Right lung (tissue), 10 donors: ENCODE measurements around the gene ID3. TPM values are rescaled to one million over a fixed set of nuclear protein-coding genes. Genes with fewer than 3 reads are reported as not detected.
A peak's percentile ranks its signal among the peaks of the same experiment; 100 is the strongest.

ENCODE experiments used
- DNase-seq, 2 donors: peaks; one replicate each; pipeline ENCODE4 v3.0.0-alpha.2; 2013
- long read RNA-seq, 8 donors: transcript quantifications; one replicate each; lab custom pipeline, GENCODE V29; 2026
- polyA plus RNA-seq, 5 donors: library from polyadenylated mRNA; unstranded; fragments of 120-200 nt; gene quantifications; one replicate each; pipeline versions ENCODE4 v1.2.1 to v1.2.3, GENCODE V29; 2013; ENCODE audit warnings: inconsistent platforms in 1 of 5, low replicate concordance in 1 of 5; ENCODE audit not compliant: insufficient read length in 5 of 5, insufficient read depth in 1 of 5

The ID3 gene, protein sequence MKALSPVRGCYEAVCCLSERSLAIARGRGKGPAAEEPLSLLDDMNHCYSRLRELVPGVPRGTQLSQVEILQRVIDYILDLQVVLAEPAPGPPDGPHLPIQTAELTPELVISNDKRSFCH
- 100 to 1,000 TPM; 156 to 210 (median 168) TPM for polyA plus RNA-seq
- long read RNA-seq, donor 1, transcript ID3-202 (2 exons, 623 nt): minor isoform, 7 of 456 reads
- long read RNA-seq, donor 1, transcript ID3-203 (2 exons, 892 nt): minor isoform, 10 of 456 reads
- long read RNA-seq, donor 1, transcript ID3-201 (3 exons, 1,251 nt): major isoform, 430 of 456 reads
- long read RNA-seq, donor 1, partial matches to known transcripts: 0 of 456 reads
- long read RNA-seq, donor 1, other reads (novel, unspliced or antisense): 9 of 456 reads
- long read RNA-seq, donor 2, transcript ID3-203 (2 exons, 892 nt): minor isoform, 6 of 294 reads
- long read RNA-seq, donor 2, transcript ID3-201 (3 exons, 1,251 nt): major isoform, 268 of 294 reads
- long read RNA-seq, donor 2, partial matches to known transcripts: 8 of 294 reads
- long read RNA-seq, donor 2, other reads (novel, unspliced or antisense): 8 of 294 reads
- long read RNA-seq, donor 3, transcript ID3-202 (2 exons, 623 nt): minor isoform, 5 of 233 reads
- long read RNA-seq, donor 3, transcript ID3-201 (3 exons, 1,251 nt): major isoform, 218 of 233 reads
- long read RNA-seq, donor 3, partial matches to known transcripts: 0 of 233 reads
- long read RNA-seq, donor 3, other reads (novel, unspliced or antisense): 7 of 233 reads
- long read RNA-seq, donor 4, transcript ID3-203 (2 exons, 892 nt): minor isoform, 9 of 164 reads
- long read RNA-seq, donor 4, transcript ID3-201 (3 exons, 1,251 nt): major isoform, 151 of 164 reads
- long read RNA-seq, donor 4, partial matches to known transcripts: 0 of 164 reads
- long read RNA-seq, donor 4, other reads (novel, unspliced or antisense): 0 of 164 reads
- long read RNA-seq, donor 5, transcript ID3-202 (2 exons, 623 nt): minor isoform, 9 of 514 reads
- long read RNA-seq, donor 5, transcript ID3-203 (2 exons, 892 nt): minor isoform, 12 of 514 reads
- long read RNA-seq, donor 5, transcript ID3-201 (3 exons, 1,251 nt): major isoform, 399 of 514 reads
- long read RNA-seq, donor 5, partial matches to known transcripts: 76 of 514 reads
- long read RNA-seq, donor 5, other reads (novel, unspliced or antisense): 18 of 514 reads
- long read RNA-seq, donor 6, transcript ID3-202 (2 exons, 623 nt): minor isoform, 6 of 386 reads
- long read RNA-seq, donor 6, transcript ID3-203 (2 exons, 892 nt): minor isoform, 8 of 386 reads
- long read RNA-seq, donor 6, transcript ID3-201 (3 exons, 1,251 nt): major isoform, 366 of 386 reads
- long read RNA-seq, donor 6, partial matches to known transcripts: 0 of 386 reads
- long read RNA-seq, donor 6, other reads (novel, unspliced or antisense): 6 of 386 reads
- long read RNA-seq, donor 7, transcript ID3-201 (3 exons, 1,251 nt): major isoform, 221 of 230 reads
- long read RNA-seq, donor 7, partial matches to known transcripts: 0 of 230 reads
- long read RNA-seq, donor 7, other reads (novel, unspliced or antisense): 5 of 230 reads
- long read RNA-seq, donor 8, transcript ID3-201 (3 exons, 1,251 nt): major isoform, 143 of 148 reads
- long read RNA-seq, donor 8, transcript ID3-203 (2 exons, 892 nt): minor isoform, 5 of 148 reads
- long read RNA-seq, donor 8, partial matches to known transcripts: 0 of 148 reads
- long read RNA-seq, donor 8, other reads (novel, unspliced or antisense): 0 of 148 reads

GRCh38 chr1:23559136-23559984 is at the start of gene ID3:
Gene ID3 (minus strand): TSS chr1:23559501. CDS start chr1:23559426, 75 bp downstream.
- peak; percentile 97 to 98 for DNase-seq

- DNase-seq: no peak
Observed at GRCh38 chr1:23607944-23608343, 48.6 kb upstream of the ID3 start.

GRCh38 chr1:23601968-23602876 is 42.9 kb upstream of the ID3 start:
- DNase-seq: no peak

DNA sequence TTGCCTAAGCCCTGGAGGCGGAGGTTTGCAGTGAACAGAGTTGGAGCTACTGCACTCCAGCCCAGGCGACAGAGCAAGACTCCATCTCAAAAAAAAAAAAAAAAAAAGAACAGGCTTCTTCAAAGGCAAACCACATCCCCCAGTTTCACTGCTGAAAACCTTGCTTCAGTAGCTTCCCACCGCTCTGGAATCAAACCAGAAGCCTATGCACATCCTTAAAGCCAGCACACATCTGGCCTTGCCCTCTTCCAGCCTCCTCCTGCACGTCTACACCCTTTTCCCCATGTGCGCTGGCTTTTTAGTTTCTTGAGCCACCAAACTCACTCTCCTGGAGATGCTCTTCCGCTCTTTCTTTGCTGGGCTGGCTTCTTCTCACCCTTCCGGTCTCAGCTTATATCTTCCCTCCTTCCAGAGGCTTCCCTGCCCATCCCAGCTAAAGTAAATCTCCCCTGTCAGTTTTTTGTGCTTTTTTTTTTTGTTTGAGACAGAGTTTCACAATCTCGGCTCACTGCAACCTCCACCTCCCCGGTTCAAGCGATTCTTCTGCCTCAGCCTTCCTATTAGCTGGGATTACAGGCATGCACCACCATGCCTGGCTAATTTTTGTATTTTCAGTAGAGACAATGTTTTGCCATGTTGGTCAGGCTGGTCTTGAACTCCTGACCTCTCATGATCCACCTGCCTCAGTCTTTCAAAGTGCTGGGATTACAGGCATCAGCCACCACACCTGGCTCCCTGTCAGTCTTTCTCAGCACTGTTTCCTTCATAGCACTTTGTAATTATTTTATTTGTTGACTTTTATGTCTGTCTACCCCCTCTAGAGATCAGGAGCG is 42.0 kb upstream of the ID3 start:
- no peak for DNase-seq

GRCh38 chr1:23600283-23600682 is 41.0 kb upstream of the ID3 start:
- no peak for DNase-seq

GRCh38 chr1:23599125-23599524 is 39.8 kb upstream of the ID3 start:
- DNase-seq: no peak

- no peak for DNase-seq
Observed at GRCh38 chr1:23598424-23598823, 39.1 kb upstream of the ID3 start.

DNA sequence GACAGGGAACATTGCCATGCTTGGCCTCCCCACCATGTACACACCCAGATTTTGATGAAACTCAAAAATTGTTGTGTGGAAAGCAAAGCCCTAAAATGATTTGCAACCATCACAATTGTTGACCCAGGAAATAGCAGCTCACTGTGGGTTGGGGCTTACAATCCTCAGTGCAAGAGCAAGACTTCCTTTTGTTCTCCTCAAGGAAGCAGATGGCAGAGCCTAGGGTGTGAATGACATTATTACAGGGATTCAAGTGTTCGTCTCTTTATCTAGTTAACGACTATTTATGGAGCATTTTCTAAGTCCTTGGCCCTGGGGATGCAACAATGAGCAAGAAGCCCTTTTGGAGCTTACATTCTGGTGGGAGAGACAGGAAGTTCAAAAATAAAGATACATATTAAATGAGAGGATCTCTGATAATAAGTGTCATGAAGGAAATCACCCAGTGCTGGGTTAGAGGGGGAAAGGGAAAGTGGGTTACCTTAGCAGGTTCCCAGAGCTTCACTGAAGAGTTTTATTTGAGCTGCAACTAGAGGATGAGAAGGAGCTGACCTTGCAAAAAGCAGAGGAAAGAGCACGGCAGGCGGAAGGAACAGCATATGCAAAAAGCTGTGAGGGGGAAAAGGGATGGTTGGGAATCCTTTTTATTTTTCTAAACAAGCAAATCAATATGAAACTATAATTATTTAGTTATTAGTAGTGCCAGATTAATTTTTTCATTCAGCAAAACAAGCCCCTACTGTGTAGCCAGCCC is 38.5 kb upstream of the ID3 start:
- DNase-seq: no peak

DNA sequence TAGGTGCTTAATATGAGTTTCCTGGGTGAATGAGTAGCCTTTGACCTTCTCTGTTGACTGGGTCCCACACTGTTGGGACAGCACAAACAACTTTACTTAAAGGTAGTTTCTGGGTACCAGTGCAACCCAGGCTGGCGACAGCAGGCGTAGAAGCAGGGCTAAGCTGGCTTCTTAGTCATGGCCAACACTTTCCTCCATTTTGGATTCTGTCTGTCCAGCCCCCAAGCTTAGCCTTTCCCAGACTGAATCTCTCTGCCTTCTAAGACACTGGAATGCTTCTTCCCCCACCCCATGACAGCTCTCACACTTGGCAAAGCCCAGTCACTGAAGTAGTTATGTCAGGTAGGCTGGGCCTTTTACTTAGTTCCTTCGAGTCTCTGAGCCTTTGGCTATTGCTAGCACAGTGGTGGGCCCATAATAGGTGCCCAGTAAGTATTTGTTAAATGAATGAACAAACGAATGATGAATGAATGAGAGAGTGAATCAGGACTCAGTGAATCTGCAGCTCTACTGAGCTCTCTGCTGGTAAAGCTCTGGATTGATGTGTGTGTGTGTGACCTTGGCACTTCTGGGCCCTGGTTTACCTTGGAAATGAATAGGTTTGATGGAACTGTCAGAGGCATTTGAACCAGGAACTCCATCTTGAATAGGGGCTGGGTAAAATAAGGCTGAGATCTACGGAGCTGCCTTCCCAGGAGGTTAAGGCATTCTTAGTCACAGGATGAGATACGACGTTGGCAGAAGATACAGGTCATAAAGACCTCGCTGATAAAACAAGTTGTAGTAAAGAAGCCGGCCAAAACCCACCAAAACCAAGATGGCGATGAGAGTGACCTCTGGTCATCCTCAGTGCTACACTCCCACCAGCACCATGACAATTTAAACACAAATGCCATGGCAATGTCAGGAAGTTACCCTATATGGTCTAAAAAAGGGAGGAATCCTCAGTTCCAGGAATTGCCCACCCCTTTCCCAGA is 37.4 kb upstream of the ID3 start:
- DNase-seq: no peak

DNA sequence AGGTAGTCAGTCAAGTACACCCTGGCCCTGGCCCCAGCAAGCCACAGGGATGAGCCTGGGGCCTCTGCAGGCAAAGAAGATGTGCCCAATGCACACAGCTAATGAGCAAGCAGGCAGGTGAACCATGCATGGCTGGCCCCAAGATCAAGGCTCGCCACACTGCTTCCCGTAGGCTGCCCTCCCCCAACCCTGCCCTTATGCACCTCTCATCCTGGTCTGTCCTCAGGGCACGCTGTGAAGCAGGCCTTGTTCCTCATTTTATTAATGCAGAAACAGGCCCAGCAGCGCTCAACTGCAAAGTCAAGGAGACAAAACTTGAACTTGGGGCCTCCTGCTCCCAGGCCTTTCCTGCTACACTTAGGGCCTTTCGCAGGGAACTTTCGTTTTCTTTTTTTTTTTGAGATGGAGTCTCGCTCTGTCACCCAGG is 35.6 kb upstream of the ID3 start:
- DNase-seq: no peak

DNA sequence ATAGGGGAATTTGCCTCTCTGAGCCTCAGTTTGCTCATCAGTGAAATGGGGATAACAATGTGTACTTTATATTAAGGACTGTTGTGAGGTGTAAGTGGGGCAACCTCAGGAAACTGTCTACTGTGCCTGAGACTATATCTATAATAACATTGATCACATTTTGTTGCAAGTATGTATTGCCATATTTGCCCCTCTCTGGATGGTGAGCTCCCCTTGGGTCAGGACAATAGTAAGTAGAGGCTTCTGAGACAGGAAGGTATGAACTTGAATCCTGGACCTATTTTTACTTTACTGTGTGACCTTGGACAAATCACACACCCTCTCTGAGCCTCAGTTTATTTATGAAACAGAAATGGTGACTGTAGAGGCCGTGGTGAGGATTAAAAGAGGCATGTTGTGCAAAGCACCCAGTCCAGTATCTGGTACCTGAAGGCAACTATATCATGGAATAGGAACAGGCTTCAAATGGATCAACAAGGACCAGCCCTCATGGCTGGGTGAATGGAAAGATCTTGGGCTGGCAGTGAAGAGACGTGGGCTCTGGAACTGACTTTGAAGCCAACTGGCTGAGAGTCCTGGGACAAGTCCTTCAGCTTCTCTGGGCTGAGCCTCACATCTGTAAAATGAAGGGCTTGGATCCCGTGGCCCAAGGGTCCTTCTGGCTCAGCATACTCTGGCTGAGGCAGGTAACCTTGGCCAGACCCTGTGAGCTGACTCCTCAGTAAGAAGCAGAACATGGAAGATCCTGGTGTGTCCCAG is 35.0 kb upstream of the ID3 start:
- DNase-seq: no peak

GRCh38 chr1:23593556-23594148 is 34.4 kb upstream of the ID3 start:
- no peak for DNase-seq

DNA sequence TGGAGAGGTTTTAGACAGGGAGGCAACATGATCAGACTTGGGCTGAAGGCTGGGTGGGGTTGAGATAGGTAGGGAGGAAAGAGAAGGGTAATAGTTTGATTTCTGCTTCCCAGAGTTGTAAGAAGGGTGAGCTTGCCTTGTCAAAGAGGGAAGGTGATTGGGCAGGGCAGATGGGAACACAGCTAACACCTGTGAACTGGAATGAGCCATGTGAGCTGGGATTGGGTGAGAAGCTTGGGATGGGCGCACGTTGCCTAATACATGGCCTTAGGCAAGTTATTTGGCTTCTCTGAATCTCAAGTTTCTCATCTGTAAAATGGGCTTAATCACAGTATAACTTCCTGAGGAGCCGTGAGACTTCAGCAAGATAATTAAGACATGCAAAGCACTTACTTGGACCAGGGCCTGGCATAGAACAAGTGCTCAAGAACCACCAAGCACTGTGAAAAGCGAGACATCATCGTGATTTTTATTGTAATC is 33.8 kb upstream of the ID3 start:
- no peak for DNase-seq

DNA sequence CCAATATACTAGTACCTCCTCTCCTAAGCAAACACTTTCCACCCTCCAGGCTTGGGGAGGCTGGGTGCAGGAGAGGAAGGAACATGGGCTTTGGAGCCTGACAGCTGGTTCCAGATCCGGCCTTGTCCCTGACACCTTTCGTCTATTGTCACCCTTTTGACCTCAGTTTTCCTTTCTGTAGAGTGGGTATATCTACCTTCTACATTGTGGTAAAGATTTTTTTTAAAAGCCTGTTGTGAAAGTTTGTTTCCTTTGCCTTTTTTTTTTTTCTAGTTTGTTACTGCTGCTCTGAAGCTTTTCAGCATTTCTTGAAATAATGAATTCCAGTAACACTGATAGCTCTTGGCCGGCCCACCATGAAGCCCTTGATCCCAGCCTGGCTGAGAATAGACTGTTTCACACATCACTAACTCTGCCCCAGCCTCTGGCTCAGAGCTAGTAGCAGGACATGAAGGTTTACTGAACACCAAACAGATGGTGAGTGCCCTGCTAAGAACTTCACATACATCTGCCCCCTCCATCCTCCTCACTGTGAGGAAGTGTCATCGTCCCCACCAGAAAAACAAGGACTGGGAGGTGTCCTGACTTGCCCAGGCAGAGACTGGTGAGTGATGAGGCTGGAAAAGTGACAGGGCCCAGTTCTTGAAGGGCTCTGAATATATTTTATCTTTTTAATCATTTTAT is 33.0 kb upstream of the ID3 start:
- no peak for DNase-seq
